HepG2 (cell line): ENCODE results near the gene YWHAQ. TPM values are rescaled to one million over a fixed set of nuclear protein-coding genes. Genes with fewer than 3 reads are reported as not detected.

Experiments
- DPF2 ChIP-seq: sonication (generic); formaldehyde crosslinking; IDR thresholded peaks from 2 replicates; pipeline ENCODE4 v1.4.0; 2020; ENCODE audit warnings: mild to moderate bottlenecking, low read depth, missing genetic modification reagents, borderline replicate concordance
- ELF1 ChIP-seq: sonication (generic); formaldehyde crosslinking; IDR thresholded peaks from 2 replicates; pipeline ENCODE4 v1.4.0; 2020; ENCODE audit warnings: missing genetic modification reagents
- ESRRA ChIP-seq: sonication (generic); formaldehyde crosslinking; IDR thresholded peaks from 2 replicates; pipeline ENCODE4 v1.5.1; 2020; ENCODE audit warnings: mild to moderate bottlenecking, low read depth, missing genetic modification reagents
- GATAD1 ChIP-seq: IDR thresholded peaks from 2 replicates; pipeline ENCODE4 v1.6.1; 2016; ENCODE audit warnings: missing genetic modification reagents, missing compliant biosample characterization
- HMG20A ChIP-seq: IDR thresholded peaks from 2 replicates; pipeline ENCODE4 v1.6.1; 2016; ENCODE audit warnings: borderline replicate concordance
- ISL2 ChIP-seq: sonication (generic); formaldehyde crosslinking; IDR thresholded peaks from 2 replicates; pipeline ENCODE4 v1.5.0; 2020; ENCODE audit warnings: missing genetic modification reagents
- NFRKB ChIP-seq: fragments of 450-650 bp; IDR thresholded peaks from 2 replicates; pipeline ENCODE4 v1.6.1; 2017
- PHF20 ChIP-seq: sonication (generic); formaldehyde crosslinking; IDR thresholded peaks from 2 replicates; pipeline ENCODE4 v1.5.0; 2020; ENCODE audit warnings: mild to moderate bottlenecking, missing genetic modification reagents
- PHF8 ChIP-seq: sonication (generic); formaldehyde crosslinking; IDR thresholded peaks from 2 replicates; pipeline ENCODE4 v1.5.0; 2020; ENCODE audit warnings: missing genetic modification reagents
- RFXAP ChIP-seq: sonication (generic); formaldehyde crosslinking; IDR thresholded peaks from 2 replicates; pipeline ENCODE4 v1.4.0; 2020; ENCODE audit warnings: missing genetic modification reagents, borderline replicate concordance
- SAP130 ChIP-seq: IDR thresholded peaks from 2 replicates; pipeline ENCODE4 v1.6.1; 2016; ENCODE audit warnings: low read depth
- SMARCC2 ChIP-seq: fragments of 450-650 bp; IDR thresholded peaks from 2 replicates; pipeline ENCODE4 v1.6.1; 2017; ENCODE audit warnings: antibody characterized with exemption, mild to moderate bottlenecking
- STAG1 ChIP-seq: sonication (generic); formaldehyde crosslinking; IDR thresholded peaks from 2 replicates; pipeline ENCODE4 v1.4.0; 2020; ENCODE audit warnings: missing genetic modification reagents
- TEAD3 ChIP-seq: optimal IDR thresholded peaks from 2 replicates; pipeline ENCODE3; 2016; ENCODE audit warnings: borderline replicate concordance
- ZFP36L2 ChIP-seq: sonication (generic); formaldehyde crosslinking; IDR thresholded peaks from 2 replicates; pipeline ENCODE4 v1.4.0; 2020; ENCODE audit warnings: missing genetic modification reagents
- ZNF143 ChIP-seq: sonication (generic); formaldehyde crosslinking; IDR thresholded peaks from 2 replicates; pipeline ENCODE4 v1.4.0; 2020; ENCODE audit warnings: missing genetic modification reagents
- ZNF264 ChIP-seq: sonication (generic); formaldehyde crosslinking; IDR thresholded peaks from 2 replicates; pipeline ENCODE4 v1.4.0; 2020; ENCODE audit warnings: missing genetic modification reagents
- ZNF350 ChIP-seq: sonication (generic); formaldehyde crosslinking; IDR thresholded peaks from 2 replicates; pipeline ENCODE4 v1.4.0; 2020; ENCODE audit warnings: mild to moderate bottlenecking, low read depth, missing genetic modification reagents, borderline replicate concordance
- ZNF557 ChIP-seq: sonication (generic); formaldehyde crosslinking; IDR thresholded peaks from 2 replicates; pipeline ENCODE4 v1.4.0; 2020; ENCODE audit warnings: missing genetic modification reagents
- ZNF709 ChIP-seq: sonication (generic); formaldehyde crosslinking; IDR thresholded peaks from 2 replicates; pipeline ENCODE4 v1.5.0; 2020; ENCODE audit warnings: mild to moderate bottlenecking, missing genetic modification reagents
- ZNF724P ChIP-seq: sonication (generic); formaldehyde crosslinking; IDR thresholded peaks from 2 replicates; pipeline ENCODE4 v1.8.0; 2022; ENCODE audit warnings: missing genetic modification reagents, borderline replicate concordance
- ZNF780A ChIP-seq: sonication (generic); formaldehyde crosslinking; IDR thresholded peaks from 2 replicates; pipeline ENCODE4 v1.8.0; 2022; ENCODE audit warnings: mild to moderate bottlenecking, missing genetic modification reagents, moderate library complexity
- polyA plus RNA-seq, 8 experiments: library from polyadenylated mRNA; depleted of rRNA in 3 of 8; stranded (reverse) in 7 of 8; unstranded in 1 of 8; fragments of >200 nt; fragmentation: Illumina TruSeq in 4 of 8; extraction: Trizol in 4 of 8; gene quantifications; 2 replicates each; pipeline versions ENCODE4 v1.2.1 to v1.2.3, GENCODE V29; 2011 to 2016; ENCODE audit warnings: low read depth in 4 of 8, missing spikeins in 1 of 8, mixed read lengths in 1 of 8; ENCODE audit not compliant: insufficient read depth in 1 of 8
- total RNA-seq, 5 experiments: library from RNA; depleted of rRNA; stranded (reverse); fragments of >200 nt; fragmentation: Illumina TruSeq; extraction: Trizol; gene quantifications; 2 replicates each; pipeline ENCODE4 v1.2.3, GENCODE V29; 2016; ENCODE audit warnings: low read depth in 1 of 5
- TF ChIP-seq, protein P1 (sequence below): sonication (generic); formaldehyde crosslinking; IDR thresholded peaks from 2 replicates; pipeline ENCODE4 v1.4.0; 2020; ENCODE audit warnings: missing genetic modification reagents
- TF ChIP-seq, protein P2 (sequence below): sonication (generic); formaldehyde crosslinking; IDR thresholded peaks from 2 replicates; pipeline ENCODE4 v1.4.0; 2020; ENCODE audit warnings: missing genetic modification reagents

The YWHAQ gene
- total and polyA plus RNA-seq, 2 of the 13 experiments (the other 11 are each of a cell fraction or from before 2014, with no cell fraction given): 160 to 304 TPM

DNA sequence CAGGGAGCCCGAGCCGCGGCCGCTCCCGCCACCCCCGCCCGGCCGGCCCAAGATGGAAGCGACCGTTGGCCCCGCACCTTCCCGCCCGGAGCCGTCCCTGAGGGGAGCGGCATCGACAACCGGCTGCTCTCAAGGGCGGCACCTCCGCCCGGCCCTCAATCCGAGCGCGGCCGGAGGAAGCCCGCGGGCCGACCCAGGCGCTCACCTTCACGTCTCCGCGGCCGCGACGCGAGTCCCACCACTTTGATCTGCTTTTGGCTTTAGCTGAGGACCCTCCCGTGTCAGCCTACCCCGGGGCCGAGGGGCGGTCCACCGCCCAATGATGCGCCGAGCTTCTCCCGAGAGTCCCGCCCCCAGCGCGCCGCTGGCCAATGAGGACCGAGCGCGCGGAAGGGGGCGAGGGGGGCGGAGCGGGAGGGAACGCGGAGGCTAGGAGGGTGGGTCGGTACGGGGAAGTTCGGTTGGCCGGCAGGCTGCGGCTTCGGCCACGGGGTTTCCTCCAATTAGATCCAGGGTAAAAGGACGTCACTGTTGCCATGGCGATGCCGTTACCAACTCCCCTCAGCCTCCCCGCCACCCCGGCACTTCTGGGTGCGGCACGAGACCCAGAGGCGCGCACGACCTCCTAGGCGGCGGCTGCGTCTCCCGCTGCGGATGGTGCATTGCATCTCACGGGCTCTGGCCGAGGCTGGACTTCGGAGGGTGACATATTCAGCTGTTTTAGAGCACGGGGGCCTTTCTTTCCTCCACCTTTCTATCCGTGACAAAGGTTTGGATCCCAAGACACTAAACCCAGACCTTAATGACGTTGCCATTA, at the start of gene YWHAQ (continued):
- peak; percentile 72 for TF ChIP-seq ZNF709
- peak; percentile 89 for TF ChIP-seq TEAD3 (CRISPR knock-in tag)
- TF ChIP-seq, protein P1, sequence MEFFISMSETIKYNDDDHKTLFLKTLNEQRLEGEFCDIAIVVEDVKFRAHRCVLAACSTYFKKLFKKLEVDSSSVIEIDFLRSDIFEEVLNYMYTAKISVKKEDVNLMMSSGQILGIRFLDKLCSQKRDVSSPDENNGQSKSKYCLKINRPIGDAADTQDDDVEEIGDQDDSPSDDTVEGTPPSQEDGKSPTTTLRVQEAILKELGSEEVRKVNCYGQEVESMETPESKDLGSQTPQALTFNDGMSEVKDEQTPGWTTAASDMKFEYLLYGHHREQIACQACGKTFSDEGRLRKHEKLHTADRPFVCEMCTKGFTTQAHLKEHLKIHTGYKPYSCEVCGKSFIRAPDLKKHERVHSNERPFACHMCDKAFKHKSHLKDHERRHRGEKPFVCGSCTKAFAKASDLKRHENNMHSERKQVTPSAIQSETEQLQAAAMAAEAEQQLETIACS (CRISPR knock-in tag): no peak
- peak; percentile 82; the same call in 1 of the 2 replicates for TF ChIP-seq ZNF264 (CRISPR knock-in tag)
- no peak for TF ChIP-seq HMG20A (CRISPR knock-in tag)
- peak; percentile 66 for TF ChIP-seq ESRRA (CRISPR knock-in tag)
- TF ChIP-seq ZNF350 (CRISPR knock-in tag): peak; percentile 97
- 0 out of 2 replicates have a peak, but pooled peaks have one; percentile 12 for TF ChIP-seq ZNF143 (CRISPR knock-in tag)
- TF ChIP-seq SMARCC2: no peak
- peak; percentile 79 for TF ChIP-seq GATAD1 (CRISPR knock-in tag)
- peak; percentile 100 for TF ChIP-seq RFXAP
- 0 out of 2 replicates have a peak, but pooled peaks have one; percentile 26 for TF ChIP-seq ZFP36L2 (CRISPR knock-in tag)
- TF ChIP-seq DPF2 (CRISPR knock-in tag): 0 out of 2 replicates have a peak, but pooled peaks have one; percentile 21
- no peak for TF ChIP-seq ZNF724P (CRISPR knock-in tag)
- TF ChIP-seq PHF8: peak; percentile 99
- no peak; the same call in 1 of the 2 replicates for TF ChIP-seq ZNF780A (CRISPR knock-in tag)
- TF ChIP-seq ZNF557: peak; percentile 36; the same call in 1 of the 2 replicates
- peak; percentile 61 for TF ChIP-seq ISL2
- TF ChIP-seq, protein P2, sequence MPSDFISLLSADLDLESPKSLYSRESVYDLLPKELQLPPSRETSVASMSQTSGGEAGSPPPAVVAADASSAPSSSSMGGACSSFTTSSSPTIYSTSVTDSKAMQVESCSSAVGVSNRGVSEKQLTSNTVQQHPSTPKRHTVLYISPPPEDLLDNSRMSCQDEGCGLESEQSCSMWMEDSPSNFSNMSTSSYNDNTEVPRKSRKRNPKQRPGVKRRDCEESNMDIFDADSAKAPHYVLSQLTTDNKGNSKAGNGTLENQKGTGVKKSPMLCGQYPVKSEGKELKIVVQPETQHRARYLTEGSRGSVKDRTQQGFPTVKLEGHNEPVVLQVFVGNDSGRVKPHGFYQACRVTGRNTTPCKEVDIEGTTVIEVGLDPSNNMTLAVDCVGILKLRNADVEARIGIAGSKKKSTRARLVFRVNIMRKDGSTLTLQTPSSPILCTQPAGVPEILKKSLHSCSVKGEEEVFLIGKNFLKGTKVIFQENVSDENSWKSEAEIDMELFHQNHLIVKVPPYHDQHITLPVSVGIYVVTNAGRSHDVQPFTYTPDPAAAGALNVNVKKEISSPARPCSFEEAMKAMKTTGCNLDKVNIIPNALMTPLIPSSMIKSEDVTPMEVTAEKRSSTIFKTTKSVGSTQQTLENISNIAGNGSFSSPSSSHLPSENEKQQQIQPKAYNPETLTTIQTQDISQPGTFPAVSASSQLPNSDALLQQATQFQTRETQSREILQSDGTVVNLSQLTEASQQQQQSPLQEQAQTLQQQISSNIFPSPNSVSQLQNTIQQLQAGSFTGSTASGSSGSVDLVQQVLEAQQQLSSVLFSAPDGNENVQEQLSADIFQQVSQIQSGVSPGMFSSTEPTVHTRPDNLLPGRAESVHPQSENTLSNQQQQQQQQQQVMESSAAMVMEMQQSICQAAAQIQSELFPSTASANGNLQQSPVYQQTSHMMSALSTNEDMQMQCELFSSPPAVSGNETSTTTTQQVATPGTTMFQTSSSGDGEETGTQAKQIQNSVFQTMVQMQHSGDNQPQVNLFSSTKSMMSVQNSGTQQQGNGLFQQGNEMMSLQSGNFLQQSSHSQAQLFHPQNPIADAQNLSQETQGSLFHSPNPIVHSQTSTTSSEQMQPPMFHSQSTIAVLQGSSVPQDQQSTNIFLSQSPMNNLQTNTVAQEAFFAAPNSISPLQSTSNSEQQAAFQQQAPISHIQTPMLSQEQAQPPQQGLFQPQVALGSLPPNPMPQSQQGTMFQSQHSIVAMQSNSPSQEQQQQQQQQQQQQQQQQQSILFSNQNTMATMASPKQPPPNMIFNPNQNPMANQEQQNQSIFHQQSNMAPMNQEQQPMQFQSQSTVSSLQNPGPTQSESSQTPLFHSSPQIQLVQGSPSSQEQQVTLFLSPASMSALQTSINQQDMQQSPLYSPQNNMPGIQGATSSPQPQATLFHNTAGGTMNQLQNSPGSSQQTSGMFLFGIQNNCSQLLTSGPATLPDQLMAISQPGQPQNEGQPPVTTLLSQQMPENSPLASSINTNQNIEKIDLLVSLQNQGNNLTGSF (CRISPR knock-in tag): peak; percentile 25; the same call in 1 of the 2 replicates
- TF ChIP-seq ELF1 (CRISPR knock-in tag): peak; percentile 80
- TF ChIP-seq STAG1 (CRISPR knock-in tag): no peak
- TF ChIP-seq NFRKB: no peak
- TF ChIP-seq PHF20 (CRISPR knock-in tag): 0 out of 2 replicates have a peak, but pooled peaks have one; percentile 33
- peak; percentile 84 for TF ChIP-seq SAP130
